ENCODE data around the gene IGF2BP3.

DNA sequence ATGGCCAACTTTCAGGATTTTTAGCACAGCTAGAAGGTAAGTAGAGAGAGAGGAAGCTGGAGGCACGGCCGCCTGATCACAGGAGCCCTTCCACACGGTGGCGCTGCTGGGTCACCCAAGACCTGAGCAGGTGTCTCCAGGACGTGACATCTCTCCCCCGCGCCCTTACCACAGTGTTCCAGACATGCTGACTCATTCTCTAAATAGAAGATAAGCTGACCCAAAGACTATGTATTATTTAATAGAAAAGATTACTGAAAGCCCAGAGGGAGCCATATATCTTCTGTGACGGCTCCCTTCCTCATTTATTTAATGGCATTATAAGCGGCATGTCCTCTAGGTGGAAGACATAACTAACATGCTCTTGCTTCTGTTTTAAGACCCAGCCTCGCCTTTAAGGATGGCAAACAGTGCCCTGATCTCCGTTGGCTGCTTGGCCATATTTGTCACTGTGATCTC, 197.1 kb downstream of the IGF2BP3 start:
- TF ChIP-seq ZNF274 (IDR thresholded peaks at IDR 0.05; ENCODE audit: low read depth, low read length), result no peak
- TF ChIP-seq SUZ12 (IDR thresholded peaks at IDR 0.05; ENCODE audit: extremely low read depth, insufficient read depth, insufficient read length), result no peak
- TF ChIP-seq YY1 (IDR thresholded peaks at IDR 0.05; ENCODE audit: insufficient read depth, insufficient read length), result no peak

Data from NT2/D1 (cell line).